Smooth muscle cell (in vitro differentiated cells): ENCODE measurements around the gene COA1. TPM values are rescaled to one million over a fixed set of nuclear protein-coding genes. Genes with fewer than 3 reads are reported as not detected.

Experiments
- DNase-seq: peaks from one replicate; lab custom pipeline; 2025; ENCODE audit not compliant: unreplicated experiment; lab: John Stamatoyannopoulos, UW
- H2AFZ ChIP-seq: fragments of 200-600 bp; sonication (generic); 2 replicates; pipeline ENCODE4 v1.6.0; 2016; ENCODE audit warnings: antibody characterized with exemption, low read depth, mild to moderate bottlenecking
- H3F3A ChIP-seq: fragments of 200-600 bp; sonication (generic); 2 replicates; pipeline ENCODE4 v1.6.0; 2017; ENCODE audit warnings: antibody characterized with exemption, low read depth
- H3K27ac ChIP-seq: fragments of 200-600 bp; sonication (generic); 2 replicates; pipeline ENCODE4 v1.5.1; 2016; ENCODE audit warnings: low read depth, mild to moderate bottlenecking
- H3K27me3 ChIP-seq: fragments of 200-600 bp; sonication (generic); 2 replicates; pipeline ENCODE4 v1.6.1; 2016; ENCODE audit warnings: low read depth, mild to moderate bottlenecking
- H3K36me3 ChIP-seq: fragments of 200-600 bp; sonication (generic); 2 replicates; pipeline ENCODE4 v1.5.1; 2016; ENCODE audit warnings: low read depth
- H3K4me1 ChIP-seq: fragments of 200-600 bp; sonication (generic); 2 replicates; pipeline ENCODE4 v1.5.1; 2016; ENCODE audit warnings: low read depth
- H3K4me2 ChIP-seq: fragments of 200-600 bp; sonication (generic); 2 replicates; pipeline ENCODE4 v1.6.0; 2016; ENCODE audit warnings: mild to moderate bottlenecking
- H3K4me3 ChIP-seq: fragments of 200-600 bp; sonication (generic); 2 replicates; pipeline ENCODE4 v1.5.1; 2016; ENCODE audit warnings: mild to moderate bottlenecking
- H3K79me2 ChIP-seq: fragments of 200-600 bp; sonication (generic); 2 replicates; pipeline ENCODE4 v1.6.0; 2016; ENCODE audit warnings: low read depth, mild to moderate bottlenecking
- H3K9ac ChIP-seq: fragments of 200-600 bp; sonication (generic); 2 replicates; pipeline ENCODE4 v1.6.0; 2016; ENCODE audit warnings: low read depth
- H3K9me3 ChIP-seq: fragments of 200-600 bp; sonication (generic); replicated peaks from 2 replicates; pipeline ENCODE4 v1.5.1; 2016; ENCODE audit warnings: low read depth
- H4K20me1 ChIP-seq: fragments of 200-600 bp; sonication (generic); 2 replicates; pipeline ENCODE4 v1.6.0; 2016; ENCODE audit warnings: low read depth
- WGBS: methylation state at CpG from one replicate; pipeline ENCODE4 v1.1.7; 2016; ENCODE audit warnings: low lambda C conversion rate; 5-methylcytosine and 5-hydroxymethylcytosine counted together
- polyA plus RNA-seq: library from polyadenylated mRNA; unstranded; fragments of >200 nt; fragmentation: Nextera tagmentation; extraction: Ambion mirVana; gene quantifications from 2 replicates; pipeline ENCODE4 v1.2.1, GENCODE V29; 2016
- total RNA-seq: library from RNA; depleted of rRNA; stranded (reverse); fragments of >200 nt; gene quantifications from 2 replicates; pipeline ENCODE4 v1.2.3, GENCODE V29; 2014
- TF ChIP-seq, protein P1 (sequence below): fragments of 200-600 bp; sonication (generic); IDR thresholded peaks from 2 replicates; pipeline ENCODE4 v1.5.1; 2017; ENCODE audit warnings: borderline replicate concordance, mild to moderate bottlenecking, antibody characterized with exemption; ENCODE audit not compliant: insufficient read depth, poor library complexity, severe bottlenecking

The COA1 gene
- total and polyA plus RNA-seq, 2 experiments from 2014 or later, result 63.1 to 67.5 TPM

DNA sequence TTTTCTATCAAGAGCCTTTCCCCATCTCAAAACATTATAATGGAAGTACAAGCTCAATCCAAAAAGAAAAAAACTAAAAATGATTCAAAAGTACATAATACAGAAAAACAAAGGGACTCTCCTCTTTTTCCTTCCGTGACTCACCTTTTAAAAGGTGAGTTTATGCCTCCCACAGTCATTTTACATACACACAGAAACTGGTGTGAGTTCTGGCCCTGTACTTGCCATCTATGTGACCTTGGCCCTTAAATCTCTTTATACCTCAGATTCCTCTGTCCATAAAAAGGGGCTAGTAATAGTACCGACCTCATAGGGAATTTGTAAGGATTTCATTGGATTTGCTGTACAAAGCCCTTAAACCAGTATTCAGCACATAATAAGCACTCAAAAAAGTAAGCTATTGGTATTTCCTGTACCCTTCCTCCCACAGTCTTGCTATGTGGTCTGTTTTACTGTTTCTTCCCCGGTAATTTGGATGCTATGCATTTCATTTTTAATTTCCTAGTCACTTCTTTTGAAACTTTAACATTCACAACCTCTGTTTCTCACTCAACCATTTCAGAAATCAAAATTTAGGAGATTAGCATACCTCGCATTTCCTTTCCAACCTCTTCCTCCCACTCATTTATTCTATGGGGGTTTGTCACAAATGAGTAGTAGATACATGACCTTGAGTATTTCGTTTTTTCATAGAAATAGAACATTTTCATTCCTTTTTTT lies 107.4 kb downstream of the COA1 start:
- Histone ChIP-seq H3K4me2 (no peak overlapping the region), H3K36me3 (peaks cover 3% of the 10 kb centered on the region), H3K27ac (peak overlapping the region; percentile 16), H3K9ac (no peak overlapping the region), H3K9me3 (no peaks in the 10 kb centered on the region), H3F3A (peaks cover 4% of the 10 kb centered on the region), H2AFZ (no peak overlapping the region), H3K79me2 (peaks cover 5% of the 10 kb centered on the region), H3K4me1 (peaks cover 8% of the 10 kb centered on the region), H3K4me3 (no peak overlapping the region), H3K27me3 (no peaks in the 10 kb centered on the region), H4K20me1 (peaks cover 21% of the 10 kb centered on the region)
- TF ChIP-seq, protein P1, sequence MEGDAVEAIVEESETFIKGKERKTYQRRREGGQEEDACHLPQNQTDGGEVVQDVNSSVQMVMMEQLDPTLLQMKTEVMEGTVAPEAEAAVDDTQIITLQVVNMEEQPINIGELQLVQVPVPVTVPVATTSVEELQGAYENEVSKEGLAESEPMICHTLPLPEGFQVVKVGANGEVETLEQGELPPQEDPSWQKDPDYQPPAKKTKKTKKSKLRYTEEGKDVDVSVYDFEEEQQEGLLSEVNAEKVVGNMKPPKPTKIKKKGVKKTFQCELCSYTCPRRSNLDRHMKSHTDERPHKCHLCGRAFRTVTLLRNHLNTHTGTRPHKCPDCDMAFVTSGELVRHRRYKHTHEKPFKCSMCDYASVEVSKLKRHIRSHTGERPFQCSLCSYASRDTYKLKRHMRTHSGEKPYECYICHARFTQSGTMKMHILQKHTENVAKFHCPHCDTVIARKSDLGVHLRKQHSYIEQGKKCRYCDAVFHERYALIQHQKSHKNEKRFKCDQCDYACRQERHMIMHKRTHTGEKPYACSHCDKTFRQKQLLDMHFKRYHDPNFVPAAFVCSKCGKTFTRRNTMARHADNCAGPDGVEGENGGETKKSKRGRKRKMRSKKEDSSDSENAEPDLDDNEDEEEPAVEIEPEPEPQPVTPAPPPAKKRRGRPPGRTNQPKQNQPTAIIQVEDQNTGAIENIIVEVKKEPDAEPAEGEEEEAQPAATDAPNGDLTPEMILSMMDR, result no peak
- 54% methylated on average over 5 of the region's 5 CpGs for WGBS
- DNase-seq, result no peak

DNA sequence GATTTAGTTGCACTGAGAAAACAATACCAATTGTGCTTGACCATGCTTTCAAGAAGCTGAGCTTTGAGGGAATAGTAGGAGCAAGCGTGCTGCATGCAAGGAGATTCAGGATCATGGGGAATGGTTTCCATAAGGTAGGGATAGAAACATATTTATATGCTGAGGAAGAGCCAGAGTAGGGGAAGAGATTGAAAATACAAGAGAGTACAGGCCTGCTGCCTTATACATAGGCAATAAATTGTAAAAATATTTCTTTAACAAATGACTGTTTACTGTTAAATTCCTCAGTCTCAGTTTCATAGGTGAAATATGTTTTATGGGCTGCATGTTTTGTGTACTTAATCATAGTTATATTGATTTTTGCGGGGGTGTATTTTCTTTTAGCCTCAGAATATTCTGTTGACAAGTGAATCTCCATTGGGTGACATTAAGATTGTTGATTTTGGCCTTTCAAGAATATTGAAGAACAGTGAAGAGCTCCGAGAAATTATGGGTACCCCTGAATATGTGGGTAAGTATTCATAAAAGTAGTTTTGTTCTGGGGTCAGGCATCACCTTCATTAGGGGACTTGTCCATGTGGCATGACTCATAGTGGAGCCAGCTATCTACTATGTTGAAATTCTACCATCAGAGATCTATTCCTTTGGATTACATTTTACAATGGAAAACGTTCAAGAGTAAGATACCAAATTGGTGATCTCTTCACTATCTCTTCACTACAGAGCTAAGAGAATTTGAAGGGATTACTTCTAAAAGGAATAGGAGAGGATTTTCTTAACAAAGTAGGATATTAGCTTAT lies 109.9 kb downstream of the COA1 start:
- H3K27me3 ChIP-seq, result no peaks in the 10 kb centered on the region
- no peaks in the 10 kb centered on the region for H3K9me3 ChIP-seq
- peaks cover 8% of the 10 kb centered on the region for H3K4me1 ChIP-seq
- H3K9ac ChIP-seq, result no peak overlapping the region
- peaks cover 21% of the 10 kb centered on the region for H4K20me1 ChIP-seq
- TF ChIP-seq, protein P1, result no peak
- H3K4me3 ChIP-seq, result no peak overlapping the region
- no peak overlapping the region for H3K4me2 ChIP-seq
- peaks cover 5% of the 10 kb centered on the region for H3K79me2 ChIP-seq
- H2AFZ ChIP-seq, result no peak overlapping the region
- 78% methylated on average over 4 of the region's 4 CpGs for WGBS
- H3K36me3 ChIP-seq, result no peaks in the 10 kb centered on the region
- no peak for DNase-seq
- H3K27ac ChIP-seq, result no peak overlapping the region
- H3F3A ChIP-seq, result peaks cover 4% of the 10 kb centered on the region

DNA sequence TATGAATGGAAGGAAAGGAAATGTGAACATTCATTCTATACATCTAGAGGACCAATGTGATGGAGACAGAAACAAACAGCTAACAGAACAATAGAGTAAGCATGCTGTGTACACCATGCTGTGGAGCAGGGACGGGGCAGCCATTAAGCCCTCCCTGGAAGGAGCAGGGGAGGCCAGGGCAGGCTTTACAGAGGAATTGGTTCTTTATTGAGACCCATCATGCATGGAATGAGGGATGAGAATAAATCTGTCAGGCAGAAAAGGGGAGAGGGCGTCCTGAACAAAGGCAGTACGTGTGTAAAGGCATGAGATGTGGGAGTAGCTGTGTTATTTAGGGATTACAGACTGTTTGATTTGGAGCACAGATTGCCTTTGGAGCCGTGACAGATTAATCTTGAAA lies 111.2 kb downstream of the COA1 start:
- Histone ChIP-seq H3K9me3 (no peaks in the 10 kb centered on the region), H3K27ac (no peak overlapping the region), H3K4me1 (peaks cover 8% of the 10 kb centered on the region), H3F3A (peaks cover 4% of the 10 kb centered on the region), H4K20me1 (peaks cover 25% of the 10 kb centered on the region), H3K36me3 (no peaks in the 10 kb centered on the region), H3K79me2 (peaks cover 5% of the 10 kb centered on the region), H3K27me3 (no peaks in the 10 kb centered on the region), H2AFZ (no peak overlapping the region), H3K4me3 (no peak overlapping the region), H3K9ac (no peak overlapping the region), H3K4me2 (no peak overlapping the region)
- DNase-seq, result no peak
- whole genome bisulfite sequencing, result 59% methylated on average over 4 of the region's 4 CpGs
- TF ChIP-seq, protein P1, result no peak
